SK-N-SH (cell line): Measurements from ENCODE around the gene AGO1. TPM values are rescaled to one million over a fixed set of nuclear protein-coding genes. Genes with fewer than 3 reads are reported as not detected.

Experiments
- CTCF ChIA-PET: fragments of 300-600, 350-600 bp; formaldehyde crosslinking; extraction: SDS; loops from one replicate; lab custom pipeline; 2021; lab: Yijun Ruan, JAX
- POLR2A ChIA-PET: fragments of 350-600 bp; sonication (Branson Sonifier 250); formaldehyde crosslinking; extraction: SDS; loops from one replicate; lab custom pipeline; 2020; ENCODE audit warnings: antibody characterized with exemption, inconsistent platforms; lab: Yijun Ruan, JAX
- DNase-seq: peaks from one replicate; pipeline ENCODE4 v3.0.0; 2012
- H2AFZ ChIP-seq: fragments of 200-600 bp; sonication (generic); 2 replicates; pipeline ENCODE4 v1.8.1; 2016; ENCODE audit warnings: antibody characterized with exemption, mild to moderate bottlenecking, low read depth
- H3F3A ChIP-seq: fragments of 200-600 bp; sonication (generic); replicated peaks from 2 replicates; pipeline ENCODE3; 2016; ENCODE audit warnings: antibody characterized with exemption, mild to moderate bottlenecking; ENCODE audit not compliant: insufficient read depth
- H3K27ac ChIP-seq, 2 experiments: fragments of 200-500 bp in 1 of 2; fragments of 200-600 bp in 1 of 2; sonication (Bioruptor generic) in 1 of 2; sonication (generic), shearing (Covaris generic) in 1 of 2; 2 replicates each; pipeline versions ENCODE4 v1.5.1 to v1.6.1; 2014 to 2016; ENCODE audit warnings: low read depth in 2 of 2, inconsistent platforms in 1 of 2, low read length in 1 of 2, mild to moderate bottlenecking in 1 of 2, mixed read lengths in 1 of 2
- H3K27me3 ChIP-seq: fragments of 200-600 bp; sonication (generic), shearing (Covaris generic); 2 replicates; pipeline ENCODE4 v1.6.1; 2016; ENCODE audit warnings: mixed run types; ENCODE audit not compliant: insufficient read depth
- H3K36me3 ChIP-seq, 2 experiments: fragments of 200-500 bp in 1 of 2; fragments of 200-600 bp in 1 of 2; sonication (Bioruptor generic) in 1 of 2; sonication (generic) in 1 of 2; replicated peaks in 1 of 2; 2 replicates each; pipeline versions ENCODE3 to v1.5.1; 2014 to 2016; ENCODE audit warnings: low read length in 1 of 2, mild to moderate bottlenecking in 1 of 2; ENCODE audit not compliant: insufficient read depth in 2 of 2, control insufficient read depth in 1 of 2
- H3K4me1 ChIP-seq, 2 experiments: fragments of 200-500 bp in 1 of 2; fragments of 200-600 bp in 1 of 2; sonication (Bioruptor generic) in 1 of 2; sonication (generic), shearing (Covaris generic) in 1 of 2; 2 replicates each; pipeline versions ENCODE4 v1.5.1 to v1.6.1; 2014 to 2016; ENCODE audit warnings: low read depth in 1 of 2, low read length in 1 of 2, mixed run types in 1 of 2; ENCODE audit not compliant: insufficient read depth in 2 of 2, control insufficient read depth in 1 of 2
- H3K4me2 ChIP-seq: fragments of 200-600 bp; sonication (generic), shearing (Covaris generic); 2 replicates; pipeline ENCODE4 v1.6.1; 2017; ENCODE audit warnings: mixed run types
- H3K4me3 ChIP-seq, 2 experiments: fragments of 200-500 bp in 1 of 2; fragments of 200-600 bp in 1 of 2; sonication (Bioruptor generic) in 1 of 2; sonication (generic), shearing (Covaris generic) in 1 of 2; 2 replicates each; pipeline versions ENCODE4 v1.5.1 to v1.8.1; 2014 to 2016; ENCODE audit warnings: low read depth in 2 of 2, inconsistent platforms in 1 of 2, low read length in 1 of 2, mild to moderate bottlenecking in 1 of 2, mixed read lengths in 1 of 2, moderate library complexity in 1 of 2
- H3K79me2 ChIP-seq: fragments of 200-600 bp; sonication (generic); 2 replicates; pipeline ENCODE4 v1.8.1; 2017; ENCODE audit warnings: mild to moderate bottlenecking; ENCODE audit not compliant: insufficient read depth
- H3K9ac ChIP-seq: fragments of 200-600 bp; sonication (generic); 2 replicates; pipeline ENCODE4 v1.6.1; 2017; ENCODE audit warnings: mixed run types
- H3K9me2 ChIP-seq: fragments of 200-600 bp; sonication (generic); 2 replicates; pipeline ENCODE4 v1.6.1; 2017; ENCODE audit warnings: mixed run types
- H3K9me3 ChIP-seq: fragments of 200-600 bp; sonication (generic); 2 replicates; pipeline ENCODE4 v1.6.1; 2017; ENCODE audit warnings: mixed run types, mild to moderate bottlenecking, moderate library complexity
- H4K20me1 ChIP-seq: fragments of 200-600 bp; sonication (generic); 2 replicates; pipeline ENCODE4 v1.6.1; 2017; ENCODE audit warnings: mild to moderate bottlenecking, mixed run types; ENCODE audit not compliant: insufficient read depth
- CTCF ChIP-seq: fragments of 200-600 bp; sonication (generic); IDR thresholded peaks from 2 replicates; pipeline ENCODE4 v1.6.1; 2017; ENCODE audit warnings: antibody characterized with exemption, mild to moderate bottlenecking, moderate library complexity
- EP300 ChIP-seq, 2 experiments: IDR thresholded peaks; 2 replicates each; pipeline versions ENCODE4 v1.4.0 to v1.6.1; 2012; ENCODE audit warnings: borderline replicate concordance in 1 of 2, low read depth in 1 of 2, low read length in 1 of 2
- FOXJ3 ChIP-seq: sonication (generic); formaldehyde crosslinking; IDR thresholded peaks from 2 replicates; pipeline ENCODE4 v1.5.1; 2020; ENCODE audit warnings: mild to moderate bottlenecking, missing genetic modification reagents
- FOXM1 ChIP-seq: IDR thresholded peaks from 2 replicates; pipeline ENCODE4 v1.4.0; 2012; ENCODE audit warnings: low read depth, mild to moderate bottlenecking
- GABPA ChIP-seq: IDR thresholded peaks from 2 replicates; pipeline ENCODE4 v1.4.0; 2012; ENCODE audit warnings: low read depth, mild to moderate bottlenecking
- NFIC ChIP-seq: IDR thresholded peaks from 2 replicates; pipeline ENCODE4 v1.4.0; 2012; ENCODE audit warnings: borderline replicate concordance
- NRF1 ChIP-seq: IDR thresholded peaks from 2 replicates; pipeline ENCODE4 v1.6.1; 2012; ENCODE audit warnings: low read depth, mild to moderate bottlenecking, low read length
- RCOR1 ChIP-seq: fragments of 150-350 bp; IDR thresholded peaks from 2 replicates; pipeline ENCODE4 v1.6.1; 2017; ENCODE audit warnings: antibody characterized with exemption, low read length
- REST ChIP-seq: IDR thresholded peaks from 2 replicates; pipeline ENCODE4 v1.6.1; 2012; ENCODE audit warnings: mild to moderate bottlenecking, low read depth, low read length, moderate library complexity
- RFX5 ChIP-seq: IDR thresholded peaks from 2 replicates; pipeline ENCODE4 v1.6.1; 2012; ENCODE audit warnings: mild to moderate bottlenecking, improper control_type of control experiment, low read length
- TEAD4 ChIP-seq: IDR thresholded peaks from 2 replicates; pipeline ENCODE4 v1.4.0; 2012; ENCODE audit warnings: mild to moderate bottlenecking, borderline replicate concordance; ENCODE audit not compliant: insufficient read depth
- USF1 ChIP-seq: IDR thresholded peaks from 2 replicates; pipeline ENCODE4 v1.4.0; 2012; ENCODE audit warnings: low read depth, borderline replicate concordance
- USF2 ChIP-seq: fragments of 150-350 bp; IDR thresholded peaks from 2 replicates; pipeline ENCODE4 v1.6.1; 2017; ENCODE audit warnings: antibody characterized with exemption, low read length, low read depth, borderline replicate concordance
- ZBTB33 ChIP-seq: IDR thresholded peaks from 2 replicates; pipeline ENCODE4 v1.4.0; 2012; ENCODE audit warnings: low read depth, borderline replicate concordance
- WGBS: methylation state at CpG from one replicate; pipeline ENCODE4 v1.1.6; 2017; ENCODE audit warnings: low lambda C conversion rate; 5-methylcytosine and 5-hydroxymethylcytosine counted together
- polyA plus RNA-seq, 3 experiments: library from polyadenylated mRNA; depleted of rRNA; stranded (reverse); fragments of >200 nt; gene quantifications; 2 replicates each; pipeline ENCODE4 v1.2.3, GENCODE V29; 2012

Gene AGO1
- polyA plus RNA-seq, 1 of the 3 experiments (the other 2 are of a cell fraction) = 7.8 TPM

GRCh38 chr1:35882945-35883634 is at the start of gene AGO1 (continued):
- TF ChIP-seq GABPA (peak; percentile 62), USF1 (no peak), RCOR1 (peak; percentile 57)

- no peak overlapping the region for H3K27ac ChIP-seq
- H3K4me3 ChIP-seq = no peak overlapping the region
- POLR2A ChIA-PET = no interaction called here
- TF ChIP-seq EP300 (IDR thresholded peaks at IDR 0.05; ENCODE audit: borderline replicate concordance in 1 of 2, low read depth in 1 of 2, low read length in 1 of 2) (no peak), REST (no peak), FOXM1 (no peak), ZBTB33 (no peak), RFX5 (no peak), NFIC (no peak), CTCF (no peak), TEAD4 (no peak), USF2 (no peak), RCOR1 (no peak), NRF1 (no peak), FOXJ3 (CRISPR knock-in tag) (no peak)
- CTCF ChIA-PET = interaction anchor here (1.4 kb wide), 1 partner anchor 49 kb away, joined by 6 read pairs; the partner anchor contains the start of gene AGO1
- no peaks in the 10 kb centered on the region for H3K79me2 ChIP-seq
- H3K9ac ChIP-seq = no peak overlapping the region
- 97% methylated on average over 2 of the region's 2 CpGs for WGBS
- DNase-seq = no peak
- H2AFZ ChIP-seq = no peak overlapping the region
- no peaks in the 10 kb centered on the region for H3K27me3 ChIP-seq
- H3K36me3 ChIP-seq = peaks cover 27 to 68% of the 10 kb centered on the region in 2 experiments
- no peaks in the 10 kb centered on the region for H4K20me1 ChIP-seq
- H3K4me1 ChIP-seq = no peaks in the 10 kb centered on the region
- no peaks in the 10 kb centered on the region for H3K9me2 ChIP-seq
- H3K9me3 ChIP-seq = no peaks in the 10 kb centered on the region
- H3K4me2 ChIP-seq = no peak overlapping the region
- no peaks in the 10 kb centered on the region for H3F3A ChIP-seq
Observed at GRCh38 chr1:35833395-35833794, 49.6 kb upstream of the AGO1 start.
